Measurements from ENCODE around the gene CCR7. TPM values are rescaled to one million over a fixed set of nuclear protein-coding genes. Genes with fewer than 3 reads are reported as not detected.

The CCR7 gene
- total and polyA plus RNA-seq, 2 of the 8 experiments (the other 6 are each of a cell fraction or from before 2014, with no cell fraction given): 0.12 to 0.17 TPM

GRCh38 chr17:40580140-40580539 lies 14.9 kb upstream of the CCR7 start (continued):
- TF ChIP-seq NANOG (IDR thresholded peaks at IDR 0.05; ENCODE audit: insufficient read depth, low read depth, low read length, poor library complexity, severe bottlenecking): no peak
- no peak for TF ChIP-seq ZNF274 (IDR thresholded peaks at IDR 0.05; ENCODE audit: borderline replicate concordance, extremely low read depth, low read length)
